ENCODE data around the gene BNIP2. TPM values are rescaled to one million over a fixed set of nuclear protein-coding genes. Genes with fewer than 3 reads are reported as not detected.

The BNIP2 gene
- polyA plus RNA-seq, 2 of the 4 experiments (the other 2 are of a cell fraction) = 101 to 146 TPM

DNA sequence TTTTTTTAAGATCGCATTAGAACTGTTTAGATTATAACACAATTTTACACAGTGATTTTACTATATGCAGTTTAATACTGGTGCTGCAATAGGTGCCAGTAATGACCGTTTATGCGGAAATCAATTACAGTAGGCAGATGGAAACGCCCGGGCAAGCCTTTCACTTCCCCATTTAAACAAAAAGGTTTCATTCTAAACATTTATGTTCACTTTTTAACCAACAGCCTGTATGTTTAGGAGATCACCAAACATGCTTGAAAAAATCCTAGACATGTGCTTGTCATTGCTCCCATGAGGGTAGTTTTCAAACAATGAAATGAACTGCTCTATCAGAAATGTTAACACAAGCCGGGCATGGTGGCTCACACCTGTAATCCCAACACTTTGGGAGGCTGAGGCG lies 2.7 kb downstream of the BNIP2 start (continued):
- TF ChIP-seq NFE2L2 (conservative IDR thresholded peaks at IDR 0.05; ENCODE audit: low read length) = no peak
- TF ChIP-seq, protein P1, sequence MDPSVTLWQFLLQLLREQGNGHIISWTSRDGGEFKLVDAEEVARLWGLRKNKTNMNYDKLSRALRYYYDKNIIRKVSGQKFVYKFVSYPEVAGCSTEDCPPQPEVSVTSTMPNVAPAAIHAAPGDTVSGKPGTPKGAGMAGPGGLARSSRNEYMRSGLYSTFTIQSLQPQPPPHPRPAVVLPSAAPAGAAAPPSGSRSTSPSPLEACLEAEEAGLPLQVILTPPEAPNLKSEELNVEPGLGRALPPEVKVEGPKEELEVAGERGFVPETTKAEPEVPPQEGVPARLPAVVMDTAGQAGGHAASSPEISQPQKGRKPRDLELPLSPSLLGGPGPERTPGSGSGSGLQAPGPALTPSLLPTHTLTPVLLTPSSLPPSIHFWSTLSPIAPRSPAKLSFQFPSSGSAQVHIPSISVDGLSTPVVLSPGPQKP (IDR thresholded peaks at IDR 0.05; ENCODE audit: low read depth, low read length) = no peak
- TF ChIP-seq SREBF2 (IDR thresholded peaks at IDR 0.05) = no peak
- no peak for TF ChIP-seq TP53 (CRISPR knock-in tag; IDR thresholded peaks at IDR 0.05)

DNA sequence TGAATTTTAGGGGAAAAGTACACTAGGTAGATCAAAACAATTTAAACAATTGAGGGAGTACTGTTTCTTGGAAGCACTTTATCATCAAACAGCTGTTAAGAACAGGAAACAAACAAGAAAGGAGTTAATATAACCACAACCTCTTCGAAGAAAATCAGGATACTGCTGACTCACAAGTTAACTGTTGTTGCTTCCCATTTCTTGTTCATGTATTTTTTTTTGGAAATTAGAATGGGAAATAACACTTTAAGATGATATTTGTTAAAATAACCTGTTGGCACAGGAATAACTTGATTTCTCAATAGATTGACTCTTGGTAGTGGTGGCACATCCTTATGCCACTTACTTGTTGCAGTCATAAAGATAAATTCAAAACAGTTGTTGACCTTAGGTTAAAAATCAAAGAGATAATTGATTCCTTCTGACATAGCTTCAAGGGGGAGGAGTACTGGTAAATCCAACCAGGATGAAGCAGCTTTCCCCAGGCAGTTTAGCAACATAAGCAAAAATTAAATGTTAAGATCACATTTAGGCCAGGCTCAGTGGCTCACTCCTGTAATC lies 3.3 kb downstream of the BNIP2 start:
- H3K4me2 ChIP-seq = peak overlapping the region; percentile 2; the same call in 1 of the 3 replicates
- FAIRE-seq = no peak

DNA sequence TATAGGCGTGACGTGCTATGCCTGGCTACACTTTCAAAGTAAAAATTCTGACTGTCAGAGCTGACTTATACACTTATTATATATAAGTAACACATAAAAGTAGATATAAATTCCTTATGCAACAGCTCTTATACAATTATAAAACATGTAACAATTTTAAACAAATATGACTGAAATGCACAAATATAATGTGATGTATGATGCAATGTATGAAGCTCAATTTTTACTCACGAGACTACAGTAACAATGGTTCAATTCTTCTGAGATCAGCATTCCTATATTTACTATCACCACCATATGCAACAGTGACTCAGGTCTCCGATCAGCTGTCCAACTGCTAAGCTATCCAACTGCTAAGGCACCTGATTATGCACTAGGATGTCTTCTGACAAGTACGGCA lies 8.2 kb downstream of the BNIP2 start:
- WGBS (ENCODE audit: missing lambda C conversion rate) = 76% methylated on average over 4 of the region's 5 CpGs
- CTCF ChIA-PET = interaction anchor here (0.7 to 1.4 kb wide), 4 partner anchors 10 to 152 kb away, joined by 3 to 5 read pairs (median 4); no protein-coding TSS in a partner anchor
- TF ChIP-seq RAD21 (conservative IDR thresholded peaks at IDR 0.05 in 1 of 2, IDR thresholded peaks at IDR 0.05 in 1 of 2) (no peak), CHD2 (IDR thresholded peaks at IDR 0.05; ENCODE audit: low read length, partially characterized antibody) (no peak), RFX5 (IDR thresholded peaks at IDR 0.05) (no peak), RCOR1 (IDR thresholded peaks at IDR 0.05; ENCODE audit: low read depth, low read length) (no peak), HOXB5 (CRISPR knock-in tag; IDR thresholded peaks at IDR 0.05) (no peak), RNF2 (IDR thresholded peaks at IDR 0.05; ENCODE audit: borderline replicate concordance, low read depth) (no peak), FOSB (CRISPR knock-in tag; IDR thresholded peaks at IDR 0.05) (no peak), ZC3H11A (IDR thresholded peaks at IDR 0.05) (no peak), EP300 (IDR thresholded peaks at IDR 0.05) (no peak), ZNF302 (CRISPR knock-in tag; IDR thresholded peaks at IDR 0.05) (no peak), NPAS2 (CRISPR knock-in tag; IDR thresholded peaks at IDR 0.05; ENCODE audit: borderline replicate concordance) (no peak)
- TF ChIP-seq, protein P2, sequence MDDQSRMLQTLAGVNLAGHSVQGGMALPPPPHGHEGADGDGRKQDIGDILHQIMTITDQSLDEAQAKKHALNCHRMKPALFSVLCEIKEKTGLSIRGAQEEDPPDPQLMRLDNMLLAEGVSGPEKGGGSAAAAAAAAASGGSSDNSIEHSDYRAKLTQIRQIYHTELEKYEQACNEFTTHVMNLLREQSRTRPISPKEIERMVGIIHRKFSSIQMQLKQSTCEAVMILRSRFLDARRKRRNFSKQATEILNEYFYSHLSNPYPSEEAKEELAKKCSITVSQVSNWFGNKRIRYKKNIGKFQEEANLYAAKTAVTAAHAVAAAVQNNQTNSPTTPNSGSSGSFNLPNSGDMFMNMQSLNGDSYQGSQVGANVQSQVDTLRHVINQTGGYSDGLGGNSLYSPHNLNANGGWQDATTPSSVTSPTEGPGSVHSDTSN (IDR thresholded peaks at IDR 0.05) = no peak
- TF ChIP-seq, protein P3, sequence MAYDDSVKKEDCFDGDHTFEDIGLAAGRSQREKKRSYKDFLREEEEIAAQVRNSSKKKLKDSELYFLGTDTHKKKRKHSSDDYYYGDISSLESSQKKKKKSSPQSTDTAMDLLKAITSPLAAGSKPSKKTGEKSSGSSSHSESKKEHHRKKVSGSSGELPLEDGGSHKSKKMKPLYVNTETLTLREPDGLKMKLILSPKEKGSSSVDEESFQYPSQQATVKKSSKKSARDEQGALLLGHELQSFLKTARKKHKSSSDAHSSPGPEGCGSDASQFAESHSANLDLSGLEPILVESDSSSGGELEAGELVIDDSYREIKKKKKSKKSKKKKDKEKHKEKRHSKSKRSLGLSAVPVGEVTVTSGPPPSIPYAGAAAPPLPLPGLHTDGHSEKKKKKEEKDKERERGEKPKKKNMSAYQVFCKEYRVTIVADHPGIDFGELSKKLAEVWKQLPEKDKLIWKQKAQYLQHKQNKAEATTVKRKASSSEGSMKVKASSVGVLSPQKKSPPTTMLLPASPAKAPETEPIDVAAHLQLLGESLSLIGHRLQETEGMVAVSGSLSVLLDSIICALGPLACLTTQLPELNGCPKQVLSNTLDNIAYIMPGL (CRISPR knock-in tag; IDR thresholded peaks at IDR 0.05; ENCODE audit: borderline replicate concordance) = no peak
- DNase-seq (ENCODE audit: low read depth in 1 of 2, low spot score in 1 of 2) = no peak
- Histone ChIP-seq H3K4me2 (no peak overlapping the region), H3K4me1 (peaks cover 11% of the 10 kb centered on the region), H3K9me3 (no peaks in the 10 kb centered on the region), H3K4me3 (no peak overlapping the region), H3K27ac (no peak overlapping the region)
- no peak for ATAC-seq
- no peak for FAIRE-seq
- POLR2A ChIA-PET = interaction anchor here (1.5 kb wide), 1 partner anchor 9 kb away, joined by 7 read pairs; the partner anchor contains the start of gene BNIP2

More for the DNA sequence above, 3.3 kb downstream of the BNIP2 start:
- CTCF ChIA-PET = interaction anchor here (0.6 to 1.9 kb wide), 5 partner anchors 12 to 835 kb away, joined by 3 to 5 read pairs (median 3); no protein-coding TSS in a partner anchor
- POLR2A ChIA-PET = no interaction called here
- WGBS (ENCODE audit: missing lambda C conversion rate) = 59% methylated on average over 1 of the region's 1 CpG
- TF ChIP-seq MAFK (IDR thresholded peaks at IDR 0.05; ENCODE audit: partially characterized antibody) = peak; percentile 51
- no peak for TF ChIP-seq POLR2A (IDR thresholded peaks at IDR 0.05; ENCODE audit: low read length)
- no peak for TF ChIP-seq EHMT2 (IDR thresholded peaks at IDR 0.05; ENCODE audit: low read depth)
- ATAC-seq = no peak
- H3K4me3 ChIP-seq = no peak overlapping the region
- no peaks in the 10 kb centered on the region for H3K9me3 ChIP-seq
- H3K27ac ChIP-seq = no peak overlapping the region
- H3K4me1 ChIP-seq = peaks cover 29% of the 10 kb centered on the region
- no peak for DNase-seq (ENCODE audit: low read depth in 1 of 2, low spot score in 1 of 2)
